Measurements from ENCODE around the gene AMZ1. TPM values are rescaled to one million over a fixed set of nuclear protein-coding genes. Genes with fewer than 3 reads are reported as not detected.

Gene AMZ1
- total and polyA plus RNA-seq, 2 donors (not counting 1 experiment from before 2014, with no cell fraction given) = 0.26 to 0.33 TPM

GRCh38 chr7:2660359-2661095 is 27.5 kb upstream of the AMZ1 start:
- H2AFZ ChIP-seq (ENCODE audit: low read length) = no peak overlapping the region
- no peak overlapping the region for H3K4me2 ChIP-seq (ENCODE audit: extremely low read depth, insufficient read depth, low read length)
- H3K9ac ChIP-seq (ENCODE audit: insufficient read depth, low read length) = no peak overlapping the region
- H3K4me3 ChIP-seq (replicated peaks in 1 of 4; ENCODE audit: control extremely low read depth in 1 of 4, insufficient read depth in 1 of 4, low read depth in 3 of 4, low read length in 4 of 4) = no peak overlapping the region
- TF ChIP-seq EZH2 (IDR thresholded peaks at IDR 0.05; ENCODE audit: low read length, missing control alignments) (no peak), CTCF (conservative IDR thresholded peaks at IDR 0.05 in 1 of 2, IDR thresholded peaks at IDR 0.05 in 1 of 2; ENCODE audit: low read depth in 1 of 2, low read length in 2 of 2) (peak; percentile 21 to 32)
- no peaks in the 10 kb centered on the region for H3K27me3 ChIP-seq (ENCODE audit: control insufficient read depth, insufficient read depth, low read length)
- DNase-seq (ENCODE audit: low read depth in 2 of 2) = no peak
- peaks cover 16% of the 10 kb centered on the region for H3K36me3 ChIP-seq (ENCODE audit: control insufficient read depth, insufficient read depth, low read length)
- no peaks in the 10 kb centered on the region for H3K9me3 ChIP-seq (ENCODE audit: control insufficient read depth, insufficient read depth, low read depth, low read length)
- no peaks in the 10 kb centered on the region for H4K20me1 ChIP-seq (ENCODE audit: control insufficient read depth, extremely low read depth, insufficient read depth, low read length)
- no peaks in the 10 kb centered on the region for H3K4me1 ChIP-seq (ENCODE audit: control insufficient read depth, extremely low read depth, insufficient read depth, low read length)
- H3K27ac ChIP-seq (ENCODE audit: insufficient read depth, low read length) = no peak overlapping the region
- no peaks in the 10 kb centered on the region for H3K79me2 ChIP-seq (ENCODE audit: control insufficient read depth, insufficient read depth, low read length)

- Histone ChIP-seq H3K27ac (ENCODE audit: insufficient read depth, low read length) (no peak overlapping the region), H3K4me2 (ENCODE audit: extremely low read depth, insufficient read depth, low read length) (no peak overlapping the region), H4K20me1 (ENCODE audit: control insufficient read depth, extremely low read depth, insufficient read depth, low read length) (no peaks in the 10 kb centered on the region), H3K9me3 (ENCODE audit: control insufficient read depth, insufficient read depth, low read depth, low read length) (no peaks in the 10 kb centered on the region), H3K4me1 (ENCODE audit: control insufficient read depth, extremely low read depth, insufficient read depth, low read length) (no peaks in the 10 kb centered on the region), H2AFZ (ENCODE audit: low read length) (no peak overlapping the region), H3K4me3 (replicated peaks in 1 of 4; ENCODE audit: control extremely low read depth in 1 of 4, insufficient read depth in 1 of 4, low read depth in 3 of 4, low read length in 4 of 4) (no peak overlapping the region), H3K9ac (ENCODE audit: insufficient read depth, low read length) (no peak overlapping the region), H3K36me3 (ENCODE audit: control insufficient read depth, insufficient read depth, low read length) (peaks cover 16% of the 10 kb centered on the region), H3K27me3 (ENCODE audit: control insufficient read depth, insufficient read depth, low read length) (no peaks in the 10 kb centered on the region), H3K79me2 (ENCODE audit: control insufficient read depth, insufficient read depth, low read length) (no peaks in the 10 kb centered on the region)
- no peak for DNase-seq (ENCODE audit: low read depth in 2 of 2)
- TF ChIP-seq CTCF (conservative IDR thresholded peaks at IDR 0.05 in 1 of 2, IDR thresholded peaks at IDR 0.05 in 1 of 2; ENCODE audit: low read depth in 1 of 2, low read length in 2 of 2) = no peak
- TF ChIP-seq EZH2 (IDR thresholded peaks at IDR 0.05; ENCODE audit: low read length, missing control alignments) = no peak
Measured at GRCh38 chr7:2661096-2661449, 26.9 kb upstream of the AMZ1 start.

- Histone ChIP-seq H3K4me1 (ENCODE audit: control insufficient read depth, extremely low read depth, insufficient read depth, low read length) (no peaks in the 10 kb centered on the region), H3K27ac (ENCODE audit: insufficient read depth, low read length) (no peak overlapping the region), H3K9ac (ENCODE audit: insufficient read depth, low read length) (no peak overlapping the region), H4K20me1 (ENCODE audit: control insufficient read depth, extremely low read depth, insufficient read depth, low read length) (no peaks in the 10 kb centered on the region), H3K27me3 (ENCODE audit: control insufficient read depth, insufficient read depth, low read length) (peaks cover under 1% of the 10 kb centered on the region), H3K79me2 (ENCODE audit: control insufficient read depth, insufficient read depth, low read length) (no peaks in the 10 kb centered on the region), H3K36me3 (ENCODE audit: control insufficient read depth, insufficient read depth, low read length) (peaks cover 12% of the 10 kb centered on the region), H3K9me3 (ENCODE audit: control insufficient read depth, insufficient read depth, low read depth, low read length) (no peaks in the 10 kb centered on the region), H2AFZ (ENCODE audit: low read length) (no peak overlapping the region), H3K4me2 (ENCODE audit: extremely low read depth, insufficient read depth, low read length) (no peak overlapping the region), H3K4me3 (replicated peaks in 1 of 4; ENCODE audit: control extremely low read depth in 1 of 4, insufficient read depth in 1 of 4, low read depth in 3 of 4, low read length in 4 of 4) (no peak overlapping the region)
- no peak for DNase-seq (ENCODE audit: low read depth in 2 of 2)
- TF ChIP-seq EZH2 (IDR thresholded peaks at IDR 0.05; ENCODE audit: low read length, missing control alignments) = no peak
- peak in 1 of 2 donors; percentile 6 for TF ChIP-seq CTCF (conservative IDR thresholded peaks at IDR 0.05 in 1 of 2, IDR thresholded peaks at IDR 0.05 in 1 of 2; ENCODE audit: low read depth in 1 of 2, low read length in 2 of 2)
Measured at GRCh38 chr7:2661602-2662272, 26.3 kb upstream of the AMZ1 start.
